Limb (tissue), 2 donors: Measurements from ENCODE around the gene VRK2.
A peak's percentile ranks its signal among the peaks of the same experiment; 100 is the strongest.
"Not testable (repeated sequence)": the region's sequence is repeated elsewhere in the genome, so short reads cannot be mapped to it uniquely, and the experiment has no call there.

Experiments
- DNase-seq, 2 donors: peaks; one replicate each; pipeline ENCODE4 v3.0.0-alpha.2; 2016; ENCODE audit errors: extremely low spot score in 2 of 2

Gene VRK2

GRCh38 chr2:58107803-58108710 is 61.5 kb downstream of the VRK2 start:
- no peak for DNase-seq

GRCh38 chr2:58109481-58109880 is 62.9 kb downstream of the VRK2 start:
- no peak for DNase-seq

GRCh38 chr2:58110765-58111164 is 64.2 kb downstream of the VRK2 start:
- no peak for DNase-seq

- not testable (repeated sequence) for DNase-seq
Measured at GRCh38 chr2:58113563-58113962, 67.0 kb downstream of the VRK2 start.

GRCh38 chr2:58120626-58121229 is 74.1 kb downstream of the VRK2 start:
- no peak for DNase-seq

- no peak for DNase-seq
Measured at GRCh38 chr2:58122040-58122439, 75.4 kb downstream of the VRK2 start.

GRCh38 chr2:58122540-58122939 is 75.9 kb downstream of the VRK2 start:
- no peak for DNase-seq

GRCh38 chr2:58127111-58127510 is 80.5 kb downstream of the VRK2 start:
- no peak for DNase-seq

GRCh38 chr2:58130238-58130637 is 83.6 kb downstream of the VRK2 start:
- no peak for DNase-seq

- DNase-seq = peak; percentile 33 to 75
Measured at GRCh38 chr2:58131191-58132011, 84.8 kb downstream of the VRK2 start.

GRCh38 chr2:58133395-58133794 is 86.8 kb downstream of the VRK2 start:
- DNase-seq = no peak

- no peak for DNase-seq
Measured at GRCh38 chr2:58135861-58136260, 89.3 kb downstream of the VRK2 start.

GRCh38 chr2:58137221-58137620 is 90.6 kb downstream of the VRK2 start:
- no peak for DNase-seq

- DNase-seq = peak in 1 of 2 donors; percentile 34
Measured at GRCh38 chr2:58137856-58138255, 91.2 kb downstream of the VRK2 start.

- no peak for DNase-seq
Measured at GRCh38 chr2:58138396-58139030, 91.9 kb downstream of the VRK2 start.

- DNase-seq = no peak
Measured at GRCh38 chr2:58140508-58141072, 94.0 kb downstream of the VRK2 start.

GRCh38 chr2:58145769-58146168 is 99.2 kb downstream of the VRK2 start:
- not testable (repeated sequence) for DNase-seq

GRCh38 chr2:58146707-58147106 is 100.1 kb downstream of the VRK2 start:
- no peak for DNase-seq

- DNase-seq = no peak
Measured at GRCh38 chr2:58155160-58155778, 108.7 kb downstream of the VRK2 start.

- no peak for DNase-seq
Measured at GRCh38 chr2:58156780-58157179, 110.2 kb downstream of the VRK2 start.

GRCh38 chr2:58157754-58158153 is 111.1 kb downstream of the VRK2 start:
- no peak for DNase-seq
